NCI-H1694 treated with DMSO at 0.1 percent for 48 hours (cell line): ENCODE data around the gene PGAM2.

Experiments used
- DNase-seq: peaks from one replicate; lab custom pipeline; 2025; lab: John Stamatoyannopoulos, UW

The PGAM2 gene

GRCh38 chr7:44103566-44103922 lies 38.2 kb upstream of the PGAM2 start:
- no peak for DNase-seq

DNA sequence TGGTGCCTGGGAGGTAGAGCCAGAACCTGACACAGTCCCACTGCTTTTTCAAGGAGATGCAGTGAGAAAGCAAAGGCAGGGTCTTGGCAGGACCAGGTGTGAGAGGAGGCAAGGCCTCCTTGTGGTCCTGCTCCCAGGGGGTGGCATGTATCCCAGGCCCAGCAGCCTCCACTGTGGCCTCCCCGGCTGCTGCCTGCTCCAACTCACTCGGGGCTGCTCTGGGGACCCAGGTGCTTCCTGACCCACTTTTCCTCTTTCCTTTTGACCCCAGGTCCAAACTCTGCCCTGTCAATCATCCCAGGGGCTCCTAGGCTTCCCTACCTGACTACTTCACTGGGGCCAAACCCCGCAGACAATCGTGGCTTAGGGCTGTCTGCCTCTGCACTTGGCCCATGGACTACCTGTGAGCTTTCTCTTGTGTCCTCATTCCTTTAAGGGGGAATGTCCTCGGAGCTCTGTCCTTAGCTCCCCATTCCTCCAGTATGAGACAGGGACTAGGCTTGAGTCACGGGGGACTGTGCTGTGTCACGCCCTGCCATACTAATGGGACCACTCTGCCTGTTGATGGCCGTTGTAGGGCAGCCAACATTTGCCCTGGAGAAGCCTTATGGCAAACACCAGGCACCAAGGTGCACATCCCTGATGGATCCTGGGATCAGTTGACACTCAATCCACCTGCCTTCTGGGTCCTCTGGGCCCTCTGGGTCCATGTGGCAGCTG lies 37.6 kb upstream of the PGAM2 start:
- no peak for DNase-seq

DNA sequence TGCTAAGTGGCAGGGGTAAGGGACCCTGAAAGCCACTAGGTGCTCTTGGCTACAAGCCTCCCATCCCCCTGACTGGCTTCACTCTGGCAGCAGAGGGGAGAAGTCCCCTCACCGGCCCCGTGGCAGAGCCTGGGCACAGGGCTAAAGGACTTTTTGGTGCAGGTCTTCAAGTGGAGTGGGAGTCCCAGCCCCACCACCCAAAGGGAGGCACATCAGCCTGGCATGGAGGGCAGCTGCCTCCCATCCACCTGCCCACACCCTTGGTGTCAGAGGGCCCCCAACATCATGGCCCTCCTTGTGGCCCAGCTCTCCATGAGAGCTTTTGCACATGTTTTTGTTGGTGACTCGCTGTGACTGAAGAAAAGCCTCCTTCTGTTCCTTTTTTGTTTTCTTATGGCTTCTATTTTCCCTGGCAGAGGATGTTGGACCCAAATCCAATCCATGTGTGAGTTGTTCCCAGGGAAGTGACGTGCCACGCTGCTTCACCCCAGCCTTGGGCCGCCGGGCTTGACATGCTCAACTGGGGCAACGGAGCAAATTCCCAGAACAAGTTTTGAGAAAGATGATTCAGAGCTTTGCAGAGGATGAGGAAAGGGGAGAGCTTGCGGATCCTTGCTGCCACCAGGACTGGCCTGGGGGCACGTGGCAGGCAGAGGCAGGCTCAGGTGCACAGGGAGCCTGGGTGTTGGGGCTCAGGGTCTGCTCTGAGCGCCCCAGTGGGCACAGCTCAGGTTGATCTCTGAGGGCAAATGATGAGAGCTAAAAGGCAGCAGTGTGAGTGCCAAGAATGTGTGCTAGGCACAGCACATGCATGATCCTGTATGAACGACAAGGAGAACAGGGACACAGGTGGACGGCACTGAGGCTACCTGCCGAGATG lies 36.8 kb upstream of the PGAM2 start:
- DNase-seq, result no peak

- no peak for DNase-seq
These were observed 36.1 kb upstream of the PGAM2 start for GRCh38 chr7:44101303-44101965.

DNA sequence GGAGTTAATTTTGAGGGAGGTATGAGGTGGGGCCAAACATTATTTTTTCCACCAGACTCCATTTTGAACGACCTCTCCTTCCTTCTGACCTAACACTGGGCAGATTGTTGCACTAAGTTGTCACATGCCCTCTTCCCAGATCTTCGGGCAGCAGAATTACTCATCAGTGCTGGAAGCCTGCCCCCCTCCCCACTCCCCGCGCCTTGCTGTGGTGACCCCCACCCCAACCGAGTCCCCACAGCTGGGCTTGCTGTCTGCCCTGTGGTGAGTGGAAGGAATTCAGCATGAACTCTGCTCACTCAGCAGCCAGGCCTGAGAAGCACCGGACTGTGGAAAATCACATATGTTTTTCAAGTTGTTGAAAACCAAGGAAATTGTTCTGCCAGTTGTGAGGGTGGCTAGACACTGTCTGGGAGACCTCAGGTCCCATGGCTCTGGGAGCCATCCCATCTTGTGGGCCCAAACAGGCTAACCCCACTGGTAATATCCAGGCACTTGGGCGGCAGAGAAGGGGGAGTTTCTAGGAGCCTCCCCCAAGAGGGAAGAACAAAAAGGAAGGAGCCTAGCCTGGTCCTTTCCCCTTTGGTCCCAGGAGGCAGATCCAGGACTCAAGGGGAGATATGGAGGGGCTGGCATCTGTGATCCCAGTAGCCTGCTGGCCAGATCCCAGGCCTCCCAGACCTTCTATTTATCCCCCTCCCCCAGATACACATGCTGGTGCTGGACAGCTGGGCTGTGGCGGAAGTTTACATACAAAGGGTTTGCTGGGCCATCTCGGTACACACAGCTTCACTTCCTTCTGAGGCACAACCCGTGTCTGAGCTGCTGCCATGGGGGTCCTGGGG lies 35.3 kb upstream of the PGAM2 start:
- DNase-seq, result no peak

GRCh38 chr7:44099669-44100068 lies 34.3 kb upstream of the PGAM2 start:
- no peak for DNase-seq

DNA sequence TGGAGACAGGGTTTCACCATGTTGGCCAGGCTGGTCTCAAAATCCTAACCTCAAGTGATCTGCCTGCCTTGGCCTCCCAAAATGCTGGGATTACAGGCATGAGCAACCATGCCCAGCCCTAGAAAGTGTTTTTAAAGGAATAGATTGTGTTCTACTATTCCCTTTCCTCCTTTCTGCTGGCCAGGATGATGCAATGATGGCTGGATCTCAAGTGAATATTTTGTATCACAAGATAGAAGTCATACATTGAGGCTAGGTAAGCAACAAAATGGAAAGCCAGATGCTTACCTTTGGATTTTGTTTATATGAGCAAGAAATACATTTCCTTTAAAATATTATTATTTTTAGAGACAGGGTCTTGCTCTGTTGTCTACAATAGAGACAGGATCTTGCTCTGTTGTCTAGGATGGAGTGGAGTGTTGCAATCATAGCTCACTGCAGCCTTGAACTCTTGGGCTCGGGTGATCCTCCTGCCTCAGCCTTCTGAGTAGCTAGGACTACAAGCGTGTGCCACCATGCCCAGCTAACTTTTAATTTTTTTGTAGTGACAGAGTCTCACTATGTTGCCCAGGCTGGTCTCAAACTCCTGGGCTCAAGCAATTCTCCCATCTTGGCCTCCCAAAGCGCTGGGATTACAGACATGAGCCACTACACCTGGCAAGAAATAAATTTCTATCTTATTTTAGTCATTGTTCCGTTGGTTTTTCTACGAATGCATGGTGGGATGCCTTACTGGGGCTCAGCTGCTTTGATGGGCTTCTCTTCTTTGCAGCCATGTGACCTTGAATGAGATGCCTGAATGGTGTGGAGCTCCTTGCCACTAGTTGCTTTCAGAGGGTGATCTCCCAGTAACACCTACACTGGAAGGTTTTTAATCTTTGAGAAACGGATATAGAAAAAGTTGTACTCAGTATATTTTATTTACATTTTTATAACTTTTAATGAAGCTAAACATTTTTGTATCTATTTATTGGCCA lies 33.0 kb upstream of the PGAM2 start:
- DNase-seq, result no peak

DNA sequence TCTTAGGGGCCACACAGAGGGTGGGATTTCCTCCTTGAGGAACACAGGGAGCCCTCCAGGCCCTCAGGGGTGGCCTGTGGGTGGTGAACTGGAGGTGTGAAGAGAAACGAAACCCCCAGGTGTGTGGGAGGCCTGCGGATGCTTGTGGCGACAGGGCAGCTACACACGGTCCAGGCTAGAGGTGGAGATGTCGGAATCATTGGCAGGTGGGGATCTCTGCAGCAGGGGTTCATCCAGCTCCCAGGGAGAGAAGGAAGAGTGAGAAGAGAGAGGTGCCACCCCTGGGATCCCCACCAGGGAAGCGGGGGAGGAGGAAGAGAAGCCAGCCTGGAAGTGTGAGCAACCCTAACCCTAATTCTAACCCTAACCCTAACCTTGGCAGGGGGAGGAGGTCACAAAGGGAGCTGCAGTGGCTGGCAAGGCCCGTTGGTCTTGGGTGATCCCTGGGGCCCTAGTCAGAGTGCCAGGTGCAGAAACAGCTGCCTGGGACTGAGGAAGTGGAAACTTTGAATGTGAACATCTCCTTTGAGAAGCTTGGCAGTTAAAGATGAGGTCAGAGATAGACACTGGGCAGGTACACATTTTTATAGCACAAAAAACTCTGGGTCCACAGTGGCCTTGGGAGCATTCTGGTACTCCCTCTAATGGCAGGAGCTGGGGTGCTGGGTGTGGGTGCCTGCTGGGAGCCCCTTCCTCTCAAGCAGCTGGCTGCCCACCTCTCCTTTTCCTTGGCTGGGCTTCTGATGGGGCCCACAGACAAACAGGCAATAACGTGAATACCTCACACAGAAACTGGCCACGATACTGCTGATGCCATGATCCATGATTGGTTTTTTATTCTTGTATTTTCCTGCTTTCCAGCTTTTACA lies 31.9 kb upstream of the PGAM2 start:
- DNase-seq, result no peak

DNA sequence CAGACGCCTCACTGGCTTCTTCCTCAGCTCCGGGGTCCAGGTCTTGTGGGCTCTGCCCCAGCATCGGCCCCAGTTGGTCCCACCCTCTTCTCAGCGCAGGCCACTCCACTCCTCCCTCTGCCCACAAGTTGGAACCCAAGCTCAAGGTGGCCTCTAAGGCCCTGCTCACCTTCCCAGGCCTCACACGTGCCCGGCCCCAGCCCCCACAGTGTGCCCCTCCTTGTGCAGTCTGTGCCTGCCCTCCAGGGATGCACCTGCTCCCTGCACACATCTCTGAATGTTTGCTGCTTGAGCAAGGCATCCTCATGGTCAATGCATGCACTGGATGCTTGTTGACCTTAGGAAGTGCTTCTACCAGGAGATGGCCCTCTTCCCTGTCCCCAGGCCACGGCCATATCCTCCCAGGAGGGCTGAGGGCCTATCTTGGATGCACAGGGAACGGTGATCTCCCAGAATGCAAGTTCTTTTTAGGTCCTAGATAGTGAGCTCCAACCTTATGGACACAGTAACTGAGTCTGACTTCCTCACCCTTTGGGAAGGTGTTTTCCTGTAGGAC lies 31.0 kb upstream of the PGAM2 start:
- DNase-seq, result no peak

- no peak for DNase-seq
These were observed 30.4 kb upstream of the PGAM2 start for GRCh38 chr7:44095781-44096180.

GRCh38 chr7:44094883-44095592 lies 29.7 kb upstream of the PGAM2 start:
- no peak for DNase-seq

DNA sequence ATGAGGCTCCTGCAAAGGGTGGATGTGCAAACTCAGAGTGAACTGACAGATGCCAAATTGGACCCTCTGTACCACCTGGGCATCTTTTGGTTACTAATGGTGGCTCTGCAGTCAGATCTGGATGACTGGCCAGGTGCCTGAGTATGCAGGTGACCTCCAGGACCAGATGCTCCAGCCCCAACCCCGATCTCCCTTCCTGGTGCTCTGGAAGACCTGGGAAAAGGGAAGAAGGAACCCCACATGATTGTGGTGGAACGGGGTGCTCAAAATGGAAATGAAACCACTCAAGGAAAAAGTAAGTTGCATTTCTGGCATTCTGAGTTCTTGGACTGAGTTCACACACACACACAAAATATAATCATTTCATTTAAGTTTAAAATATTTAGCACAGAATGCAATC lies 29.0 kb upstream of the PGAM2 start:
- no peak for DNase-seq

- no peak for DNase-seq
These were observed 27.8 kb upstream of the PGAM2 start for GRCh38 chr7:44093102-44093641.

- DNase-seq, result no peak
These were observed 22.8 kb upstream of the PGAM2 start for GRCh38 chr7:44087911-44088838.

DNA sequence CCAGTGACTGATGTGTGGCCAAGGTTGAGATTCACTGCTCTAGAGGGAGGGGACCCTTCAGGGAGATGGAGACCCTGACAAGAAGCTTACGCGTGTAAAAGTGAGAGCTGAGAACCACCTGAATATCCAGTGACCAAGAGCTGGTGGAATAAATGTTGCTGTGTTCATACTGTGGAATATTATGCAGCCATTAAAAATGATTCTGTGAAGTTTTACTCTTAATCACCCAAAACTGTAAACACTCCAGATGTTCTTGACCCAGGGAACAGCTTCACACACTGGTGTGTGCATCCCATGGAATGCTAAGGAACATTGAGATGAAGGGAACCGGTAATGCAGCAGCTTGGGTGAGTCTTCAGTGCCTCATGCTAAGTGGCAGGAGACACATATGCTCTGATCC lies 21.3 kb upstream of the PGAM2 start:
- no peak for DNase-seq

DNA sequence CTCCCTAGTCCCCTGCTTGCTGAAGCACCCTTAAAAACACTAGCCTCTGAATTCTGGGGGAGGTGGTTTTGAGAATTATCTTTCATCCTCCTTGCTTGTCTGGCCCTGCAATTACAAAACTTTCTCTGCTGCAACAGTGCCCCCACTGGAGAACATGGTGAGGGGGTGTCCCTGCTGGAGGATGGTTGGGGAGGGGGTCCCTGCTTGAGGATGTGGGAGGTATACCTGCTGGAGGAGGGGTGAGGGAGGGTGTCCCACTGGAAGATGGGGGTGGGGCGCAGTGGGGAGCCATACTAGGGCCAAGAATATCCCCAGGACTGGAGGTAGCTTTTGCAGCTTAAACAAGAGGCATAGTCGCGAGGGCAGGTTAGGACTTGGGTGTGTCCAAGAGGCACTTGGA lies 20.2 kb upstream of the PGAM2 start:
- no peak for DNase-seq

GRCh38 chr7:44084701-44085100 lies 19.3 kb upstream of the PGAM2 start:
- no peak for DNase-seq

- no peak for DNase-seq
These were observed 18.4 kb upstream of the PGAM2 start for GRCh38 chr7:44083796-44084195.
